8988T (cell line): ENCODE measurements around the gene SPECC1L.

ENCODE experiments used
- DNase-seq: peaks from one replicate; pipeline ENCODE4 v3.0.0; 2011

Gene SPECC1L

DNA sequence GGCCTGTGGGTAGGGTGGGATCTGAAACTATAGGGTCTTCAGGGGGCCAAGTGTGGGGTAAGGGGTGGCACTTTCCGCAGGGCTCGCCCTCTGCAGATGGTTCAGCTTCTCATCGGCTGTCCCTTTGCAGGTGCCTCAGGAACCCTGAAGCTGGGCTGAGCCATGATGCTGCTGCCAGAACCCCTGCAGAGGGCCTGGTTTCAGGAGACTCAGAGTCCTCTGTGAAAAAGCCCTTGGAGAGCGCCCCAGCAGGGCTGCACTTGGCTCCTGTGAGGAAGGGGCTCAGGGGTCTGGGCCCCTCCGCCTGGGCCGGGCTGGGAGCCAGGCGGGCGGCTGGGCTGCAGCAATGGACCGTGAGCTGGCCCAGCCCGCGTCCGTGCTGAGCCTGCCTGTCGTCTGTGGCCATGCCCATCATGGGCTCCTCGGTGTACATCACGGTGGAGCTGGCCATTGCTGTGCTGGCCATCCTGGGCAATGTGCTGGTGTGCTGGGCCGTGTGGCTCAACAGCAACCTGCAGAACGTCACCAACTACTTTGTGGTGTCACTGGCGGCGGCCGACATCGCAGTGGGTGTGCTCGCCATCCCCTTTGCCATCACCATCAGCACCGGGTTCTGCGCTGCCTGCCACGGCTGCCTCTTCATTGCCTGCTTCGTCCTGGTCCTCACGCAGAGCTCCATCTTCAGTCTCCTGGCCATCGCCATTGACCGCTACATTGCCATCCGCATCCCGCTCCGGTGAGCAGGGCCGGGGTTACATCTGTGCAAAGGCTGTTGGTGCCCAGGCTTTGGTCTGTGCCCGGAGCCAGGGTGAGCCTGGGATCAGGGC is 162.6 kb downstream of the SPECC1L start:
- no peak for DNase-seq

DNA sequence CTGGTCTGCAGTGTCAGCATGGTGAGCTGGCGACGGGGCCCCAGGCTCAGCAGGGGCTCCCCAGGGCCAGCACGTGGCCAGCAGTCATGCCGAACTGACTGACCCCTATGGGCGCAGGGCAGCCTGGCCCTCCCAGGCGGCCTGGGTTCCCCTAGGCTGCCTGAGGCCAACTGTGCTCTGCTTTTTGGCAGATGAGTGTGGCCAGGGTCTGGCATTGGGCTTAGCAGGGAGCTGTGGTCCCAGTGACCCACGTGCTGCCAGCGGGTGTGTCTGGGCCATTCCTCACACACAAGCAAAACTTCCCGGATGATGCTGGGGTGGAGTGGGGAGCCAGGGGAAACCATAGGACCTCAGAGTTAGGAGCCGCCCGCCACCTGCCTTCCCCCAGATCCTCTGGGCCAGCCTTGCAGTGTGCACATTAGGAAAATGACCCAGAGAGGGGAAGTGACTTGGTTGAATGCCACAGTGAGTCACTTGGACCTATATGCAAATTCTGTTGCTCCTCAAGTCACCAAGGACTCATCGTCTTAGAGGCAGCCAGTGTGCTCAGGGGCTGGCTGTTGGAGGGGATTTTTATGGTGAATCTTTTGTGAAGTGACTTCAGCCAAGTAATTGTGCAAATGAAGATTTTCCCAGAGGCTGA is 163.3 kb downstream of the SPECC1L start:
- DNase-seq: peak; percentile 24

DNA sequence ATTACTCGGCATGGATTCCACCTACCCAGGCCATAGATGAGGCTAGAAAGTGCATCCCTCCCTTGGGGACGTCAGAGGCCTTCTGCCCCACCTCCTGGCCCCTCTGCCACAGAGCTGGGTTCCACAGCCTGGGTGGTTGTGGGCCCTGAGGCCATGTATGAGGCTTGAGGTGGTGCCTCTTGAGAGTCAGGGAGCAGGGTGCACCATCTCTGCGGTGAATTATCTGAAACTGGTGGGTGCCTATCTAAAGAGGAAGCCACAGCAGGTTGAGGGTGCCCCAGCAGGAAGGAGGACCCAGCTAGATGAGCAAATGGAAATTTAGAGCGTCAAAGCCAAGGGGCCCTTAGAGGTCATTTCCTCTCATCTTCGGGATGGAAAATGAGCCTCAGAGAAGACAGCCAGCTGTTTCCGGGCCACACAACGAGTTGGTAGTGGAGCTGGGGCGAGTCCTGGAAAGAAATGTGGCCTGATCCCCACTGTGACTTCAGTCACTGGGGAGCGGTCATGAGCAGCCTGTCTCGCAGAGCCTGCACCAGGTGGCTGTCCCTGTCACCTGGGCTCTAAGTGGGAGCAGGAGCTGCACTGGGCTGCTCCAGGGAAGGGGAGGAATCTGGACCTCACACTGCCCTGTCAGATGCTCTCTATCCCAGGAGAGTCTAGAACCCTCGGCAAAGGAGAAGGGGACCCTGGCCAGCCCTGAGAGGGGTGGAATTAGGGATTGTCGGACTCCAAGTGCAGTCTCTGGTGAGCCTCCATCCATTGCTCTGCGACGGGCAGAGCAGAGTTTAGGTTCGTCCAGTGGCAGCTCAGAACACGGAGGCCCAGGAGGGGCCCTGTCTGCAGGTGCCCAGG is 164.1 kb downstream of the SPECC1L start:
- DNase-seq: peak; percentile 18

DNA sequence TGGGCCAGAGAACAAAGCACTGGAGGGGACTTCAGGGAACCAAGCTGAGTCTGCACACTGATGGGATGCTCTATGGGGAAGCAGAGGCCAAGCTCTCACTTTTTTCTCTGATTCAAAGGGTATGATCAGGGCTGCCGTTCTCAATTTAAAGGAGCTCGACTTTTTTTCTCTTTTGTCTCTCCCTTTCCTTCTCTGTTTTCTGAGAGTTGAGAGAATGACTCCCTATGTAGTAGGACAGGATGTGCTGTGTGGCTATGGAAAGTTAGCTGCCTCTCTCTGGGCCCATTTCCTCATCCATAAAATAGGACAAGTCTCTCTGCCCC is 164.7 kb downstream of the SPECC1L start:
- DNase-seq: peak; percentile 11

DNA sequence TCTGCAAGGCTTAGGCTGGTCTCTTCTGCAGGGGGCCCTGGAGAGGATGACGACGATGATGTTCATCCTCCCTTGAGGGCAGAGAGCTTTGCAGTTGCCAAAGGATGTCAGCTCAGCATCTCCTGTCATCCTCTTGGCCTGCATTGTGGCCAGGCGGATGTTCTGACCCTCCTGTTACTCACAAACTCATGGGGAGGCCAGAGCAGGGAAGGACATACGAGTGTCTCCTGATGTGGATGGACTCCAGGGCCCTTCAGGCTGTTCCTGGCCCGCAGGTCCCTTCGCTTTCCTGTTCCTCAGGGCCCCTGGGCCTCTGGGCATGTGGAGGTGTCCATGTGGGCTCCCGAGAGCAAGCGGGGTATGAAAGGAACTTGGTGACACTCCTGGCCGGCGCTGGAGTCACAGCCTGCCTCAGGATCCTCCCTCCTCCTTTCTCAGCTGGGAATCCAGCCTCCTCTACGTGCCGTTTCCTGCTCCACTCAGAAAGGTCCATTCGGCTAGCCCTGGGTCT is 165.3 kb downstream of the SPECC1L start:
- DNase-seq: peak; percentile 10

DNA sequence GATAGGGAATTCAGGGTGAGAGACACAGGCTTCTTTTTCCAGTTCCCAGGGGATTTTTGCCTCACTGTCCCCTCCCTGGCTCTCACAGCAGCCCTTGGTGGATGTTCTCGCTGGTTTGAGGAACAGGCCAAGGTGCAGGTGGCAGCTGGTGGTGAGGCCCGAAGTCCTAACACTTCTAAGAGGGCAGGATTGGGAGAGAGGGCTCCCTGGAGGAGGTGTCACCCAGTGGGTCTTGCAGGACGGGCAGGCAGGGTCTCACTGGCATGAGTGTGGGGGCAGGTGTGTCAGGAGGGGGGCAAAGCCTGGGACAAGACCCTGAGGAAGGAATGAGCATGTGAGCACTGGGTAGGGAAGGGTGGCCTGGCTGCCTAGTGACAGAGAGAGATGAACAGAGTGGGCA is 165.9 kb downstream of the SPECC1L start:
- peak; percentile 7 for DNase-seq

DNA sequence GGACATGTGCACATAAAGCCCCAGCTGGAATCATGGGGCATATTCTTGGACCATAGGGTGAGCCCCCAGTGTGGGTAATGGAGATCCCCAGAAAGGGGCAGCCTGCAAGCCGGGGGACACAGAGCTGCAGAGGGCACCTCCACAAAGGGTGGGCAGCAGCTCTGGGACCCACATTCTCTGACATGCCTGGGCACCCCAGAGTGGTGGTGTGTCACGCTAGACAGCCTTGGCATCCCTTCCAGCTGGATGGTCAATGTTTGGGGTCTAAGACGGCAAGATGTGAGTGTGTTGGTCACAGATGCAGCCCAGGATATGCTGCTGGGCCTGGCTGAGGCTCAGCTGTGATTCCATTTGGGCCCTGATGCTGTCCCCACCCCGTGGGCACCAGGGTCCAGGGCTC is 166.5 kb downstream of the SPECC1L start:
- no peak for DNase-seq

DNA sequence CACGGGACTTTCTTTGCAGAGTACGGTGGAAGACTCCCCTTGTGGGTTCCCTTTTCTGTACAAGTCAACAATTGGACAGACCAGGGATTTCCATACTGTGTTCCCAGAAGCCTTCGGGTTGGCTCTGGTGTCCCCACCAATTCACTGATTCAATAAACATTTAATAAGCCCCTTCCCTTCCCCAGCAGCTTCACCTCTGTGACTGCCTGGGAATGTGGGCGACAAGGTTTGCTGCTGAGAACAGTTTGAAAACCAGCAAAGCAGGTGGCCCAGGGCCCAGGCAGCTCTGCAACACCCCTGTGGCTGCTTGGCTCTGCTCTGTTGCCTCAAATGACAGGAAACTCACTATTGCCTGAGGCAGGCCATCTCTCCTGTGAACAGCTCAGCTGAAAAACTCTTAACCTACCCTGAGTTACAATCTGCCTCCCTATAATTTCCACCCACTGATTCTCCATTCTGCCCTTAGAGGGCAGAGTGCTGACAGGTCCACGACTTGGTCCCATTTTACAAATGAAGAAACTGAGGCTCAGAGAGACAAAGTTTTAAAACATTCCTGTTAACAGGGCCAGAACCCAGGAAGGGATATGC is 167.2 kb downstream of the SPECC1L start:
- peak; percentile 37 for DNase-seq

DNA sequence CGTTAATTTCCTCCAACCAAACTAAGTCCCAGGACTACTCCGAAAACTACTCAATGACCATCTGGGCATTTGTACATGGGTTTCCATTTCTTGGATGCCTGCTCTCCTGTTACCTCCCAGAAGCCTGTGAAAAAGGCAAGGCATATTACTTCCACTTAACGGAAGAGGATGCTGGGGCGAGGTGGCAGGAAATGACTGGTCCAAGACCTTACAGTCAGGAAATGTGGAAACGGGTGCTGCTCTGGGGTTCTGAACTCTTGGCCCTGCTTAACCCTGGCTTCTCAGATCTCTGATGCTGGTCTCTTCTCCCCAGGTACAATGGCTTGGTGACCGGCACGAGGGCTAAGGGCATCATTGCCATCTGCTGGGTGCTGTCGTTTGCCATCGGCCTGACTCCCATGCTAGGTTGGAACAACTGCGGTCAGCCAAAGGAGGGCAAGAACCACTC is 169.7 kb downstream of the SPECC1L start:
- DNase-seq: peak; percentile 7

DNA sequence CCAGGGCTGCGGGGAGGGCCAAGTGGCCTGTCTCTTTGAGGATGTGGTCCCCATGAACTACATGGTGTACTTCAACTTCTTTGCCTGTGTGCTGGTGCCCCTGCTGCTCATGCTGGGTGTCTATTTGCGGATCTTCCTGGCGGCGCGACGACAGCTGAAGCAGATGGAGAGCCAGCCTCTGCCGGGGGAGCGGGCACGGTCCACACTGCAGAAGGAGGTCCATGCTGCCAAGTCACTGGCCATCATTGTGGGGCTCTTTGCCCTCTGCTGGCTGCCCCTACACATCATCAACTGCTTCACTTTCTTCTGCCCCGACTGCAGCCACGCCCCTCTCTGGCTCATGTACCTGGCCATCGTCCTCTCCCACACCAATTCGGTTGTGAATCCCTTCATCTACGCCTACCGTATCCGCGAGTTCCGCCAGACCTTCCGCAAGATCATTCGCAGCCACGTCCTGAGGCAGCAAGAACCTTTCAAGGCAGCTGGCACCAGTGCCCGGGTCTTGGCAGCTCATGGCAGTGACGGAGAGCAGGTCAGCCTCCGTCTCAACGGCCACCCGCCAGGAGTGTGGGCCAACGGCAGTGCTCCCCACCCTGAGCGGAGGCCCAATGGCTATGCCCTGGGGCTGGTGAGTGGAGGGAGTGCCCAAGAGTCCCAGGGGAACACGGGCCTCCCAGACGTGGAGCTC is 170.2 kb downstream of the SPECC1L start:
- DNase-seq: peak; percentile 13

DNA sequence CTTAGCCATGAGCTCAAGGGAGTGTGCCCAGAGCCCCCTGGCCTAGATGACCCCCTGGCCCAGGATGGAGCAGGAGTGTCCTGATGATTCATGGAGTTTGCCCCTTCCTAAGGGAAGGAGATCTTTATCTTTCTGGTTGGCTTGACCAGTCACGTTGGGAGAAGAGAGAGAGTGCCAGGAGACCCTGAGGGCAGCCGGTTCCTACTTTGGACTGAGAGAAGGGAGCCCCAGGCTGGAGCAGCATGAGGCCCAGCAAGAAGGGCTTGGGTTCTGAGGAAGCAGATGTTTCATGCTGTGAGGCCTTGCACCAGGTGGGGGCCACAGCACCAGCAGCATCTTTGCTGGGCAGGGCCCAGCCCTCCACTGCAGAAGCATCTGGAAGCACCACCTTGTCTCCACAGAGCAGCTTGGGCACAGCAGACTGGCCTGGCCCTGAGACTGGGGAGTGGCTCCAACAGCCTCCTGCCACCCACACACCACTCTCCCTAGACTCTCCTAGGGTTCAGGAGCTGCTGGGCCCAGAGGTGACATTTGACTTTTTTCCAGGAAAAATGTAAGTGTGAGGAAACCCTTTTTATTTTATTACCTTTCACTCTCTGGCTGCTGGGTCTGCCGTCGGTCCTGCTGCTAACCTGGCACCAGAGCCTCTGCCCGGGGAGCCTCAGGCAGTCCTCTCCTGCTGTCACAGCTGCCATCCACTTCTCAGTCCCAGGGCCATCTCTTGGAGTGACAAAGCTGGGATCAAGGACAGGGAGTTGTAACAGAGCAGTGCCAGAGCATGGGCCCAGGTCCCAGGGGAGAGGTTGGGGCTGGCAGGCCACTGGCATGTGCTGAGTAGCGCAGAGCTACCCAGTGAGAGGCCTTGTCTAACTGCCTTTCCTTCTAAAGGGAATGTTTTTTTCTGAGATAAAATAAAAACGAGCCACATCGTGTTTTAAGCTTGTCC is 171.0 kb downstream of the SPECC1L start:
- no peak for DNase-seq

DNA sequence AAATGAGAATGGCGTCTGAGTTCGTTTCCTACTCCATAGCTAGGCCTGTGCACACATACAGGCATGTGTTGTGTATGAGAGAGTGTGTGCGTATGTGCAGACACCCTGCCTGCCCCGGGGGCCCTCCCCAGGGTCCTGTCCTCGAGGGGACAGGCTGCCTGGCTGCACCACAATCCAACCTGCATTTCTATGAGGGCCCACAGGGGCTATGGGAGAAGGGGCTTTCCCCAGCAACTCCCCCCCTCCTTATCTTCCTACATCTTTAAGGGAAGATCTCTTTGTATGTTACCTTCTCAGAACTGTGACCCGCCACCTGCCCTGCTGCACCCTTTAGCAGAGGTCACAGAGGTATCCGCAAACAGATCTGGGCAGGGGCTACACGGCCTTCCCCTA is 171.7 kb downstream of the SPECC1L start:
- no peak for DNase-seq

DNA sequence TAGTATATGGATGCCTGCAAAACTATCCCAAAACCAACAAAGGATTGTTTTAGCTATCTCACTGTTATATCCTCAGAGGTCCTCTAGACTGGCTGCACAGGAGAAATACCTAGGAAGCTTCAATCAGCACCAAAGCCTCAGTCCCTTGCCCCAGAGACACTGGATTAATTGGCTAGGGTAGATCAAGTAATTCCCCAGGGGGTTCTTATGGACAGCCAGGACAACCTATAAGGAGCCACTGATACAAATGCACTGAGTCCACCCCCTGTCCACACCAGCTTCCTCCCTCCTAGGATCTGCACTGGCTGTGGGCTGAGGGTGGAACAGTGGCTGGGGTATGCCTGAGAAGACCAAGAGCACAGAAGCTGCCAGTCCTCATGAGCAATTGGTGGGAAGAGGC is 173.0 kb downstream of the SPECC1L start:
- no peak for DNase-seq

DNA sequence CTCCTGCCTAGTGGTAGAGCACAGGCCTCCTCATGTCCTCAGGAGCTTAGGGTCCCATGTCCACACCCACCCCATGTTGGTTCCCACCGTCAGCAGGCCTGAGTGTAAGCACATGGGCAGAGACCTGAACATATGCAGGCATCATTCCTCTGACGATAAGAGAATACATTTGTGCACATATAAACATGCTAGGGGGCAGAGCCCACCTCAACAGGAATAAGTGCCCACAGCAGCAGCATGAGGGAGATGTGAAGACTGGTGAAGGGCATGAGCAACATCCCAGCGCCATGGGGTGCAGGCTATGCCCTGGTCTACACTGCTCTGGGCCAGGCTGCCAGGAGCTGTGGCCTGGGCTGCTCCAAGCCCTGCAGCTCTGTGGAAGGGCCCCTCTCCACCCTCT is 173.6 kb downstream of the SPECC1L start:
- DNase-seq: no peak

DNA sequence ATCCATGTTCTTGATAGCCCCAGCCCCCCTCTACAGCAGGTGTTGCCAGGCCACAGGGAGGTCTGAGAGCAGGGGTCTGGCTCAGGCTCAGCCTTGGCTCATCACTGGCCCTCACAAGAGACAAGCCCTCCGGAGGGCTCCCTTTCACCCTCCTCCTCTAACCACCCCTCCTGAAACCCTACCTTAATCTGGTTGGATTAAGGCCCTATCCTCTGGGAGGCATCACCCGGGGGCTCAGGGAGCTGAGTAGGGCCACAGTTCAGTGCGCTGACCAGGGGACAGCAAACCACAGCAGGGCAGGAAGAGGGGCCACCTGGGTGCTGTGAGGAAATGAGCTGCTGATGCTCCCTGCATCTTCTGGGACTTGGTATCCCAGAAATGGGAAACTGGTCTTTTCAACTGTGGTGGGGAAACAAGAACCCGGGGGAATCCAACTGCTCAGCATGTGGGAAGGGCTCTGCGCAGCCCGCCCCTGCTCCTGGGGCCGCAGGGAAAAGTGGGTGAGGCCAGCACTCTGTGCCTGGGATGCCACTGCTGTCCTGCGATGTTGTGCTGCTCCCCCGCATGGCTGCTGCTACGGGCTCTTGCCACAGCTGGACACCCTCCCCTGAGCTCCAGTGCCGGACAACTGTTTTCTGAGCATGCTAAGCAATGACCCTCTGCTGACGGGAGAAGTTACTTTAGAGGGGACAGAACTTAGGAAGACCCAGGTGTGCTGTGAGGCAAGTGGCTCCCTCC is 174.3 kb downstream of the SPECC1L start:
- DNase-seq: no peak

DNA sequence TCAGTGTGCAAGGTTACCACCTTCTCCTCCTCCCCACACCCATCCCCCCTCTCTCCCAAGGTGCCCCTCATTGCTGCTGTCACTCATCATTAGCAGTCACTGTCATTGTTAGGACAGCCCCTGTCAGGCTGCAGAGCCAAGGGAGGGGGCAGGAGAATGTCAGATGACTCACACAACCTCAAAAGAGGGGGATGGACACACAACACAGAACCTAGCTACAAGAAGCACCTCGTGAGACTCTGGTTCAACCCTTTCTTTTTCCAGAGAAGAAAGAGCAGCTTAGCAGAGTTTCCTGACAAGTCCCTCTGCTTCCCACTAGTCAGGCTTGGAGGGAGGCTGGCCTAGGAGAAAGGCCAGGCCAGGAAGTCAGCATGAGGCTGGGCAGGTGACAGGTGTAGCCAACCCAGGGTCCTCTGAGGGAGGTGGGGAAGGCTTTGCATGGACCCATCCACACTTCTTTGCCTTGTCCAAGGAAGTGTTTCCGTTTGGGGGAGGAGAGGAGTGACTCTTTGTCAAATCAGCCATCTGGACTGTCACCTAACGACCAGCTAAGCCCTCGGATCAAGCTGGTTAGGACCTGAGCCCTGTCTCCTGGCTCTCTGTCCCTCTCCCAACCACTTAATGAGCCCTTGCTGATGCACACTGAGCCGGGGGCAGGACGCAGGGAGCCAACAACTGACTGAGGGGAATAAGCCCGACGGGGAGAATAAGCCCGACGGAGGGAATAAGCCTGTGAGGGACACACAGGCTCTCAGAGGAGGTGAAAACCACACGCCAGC is 175.0 kb downstream of the SPECC1L start:
- DNase-seq: no peak

DNA sequence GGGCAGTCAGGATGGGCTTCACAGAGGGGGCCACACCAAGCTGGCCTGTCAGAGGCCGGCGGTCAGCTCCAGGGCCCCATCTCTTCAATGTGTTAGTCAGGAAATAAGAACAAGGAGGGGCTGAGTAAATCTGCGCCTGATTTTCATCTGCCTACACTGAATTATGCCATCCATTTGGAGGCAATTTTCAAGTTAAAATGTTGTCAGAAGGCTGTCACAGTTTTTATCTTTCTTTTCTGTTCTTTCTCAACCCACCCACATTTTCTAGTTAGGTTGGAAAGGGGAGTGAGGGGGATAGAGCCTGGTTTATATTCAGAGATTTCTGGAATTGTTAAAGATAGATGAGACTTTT is 175.6 kb downstream of the SPECC1L start:
- no peak for DNase-seq

DNA sequence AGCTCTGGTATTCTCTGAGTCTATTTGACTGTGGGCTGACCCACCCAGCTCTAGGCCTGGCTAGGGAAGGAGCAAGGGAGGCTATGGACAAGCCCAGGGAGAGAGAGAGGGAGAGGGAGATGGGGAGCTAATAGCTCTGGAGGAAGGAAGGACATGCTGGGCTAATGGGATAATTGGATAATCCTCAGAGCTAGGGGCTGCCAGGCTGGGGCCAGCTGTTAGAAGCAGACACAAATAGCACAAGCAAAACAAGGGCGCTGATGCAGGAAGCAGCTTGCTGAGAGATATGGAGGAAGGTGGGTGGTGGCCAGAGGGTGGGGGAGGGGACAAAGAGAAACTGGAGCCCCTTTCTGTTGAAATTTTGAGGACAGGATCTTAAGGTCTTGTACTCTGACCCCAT is 180.0 kb downstream of the SPECC1L start:
- DNase-seq: no peak

DNA sequence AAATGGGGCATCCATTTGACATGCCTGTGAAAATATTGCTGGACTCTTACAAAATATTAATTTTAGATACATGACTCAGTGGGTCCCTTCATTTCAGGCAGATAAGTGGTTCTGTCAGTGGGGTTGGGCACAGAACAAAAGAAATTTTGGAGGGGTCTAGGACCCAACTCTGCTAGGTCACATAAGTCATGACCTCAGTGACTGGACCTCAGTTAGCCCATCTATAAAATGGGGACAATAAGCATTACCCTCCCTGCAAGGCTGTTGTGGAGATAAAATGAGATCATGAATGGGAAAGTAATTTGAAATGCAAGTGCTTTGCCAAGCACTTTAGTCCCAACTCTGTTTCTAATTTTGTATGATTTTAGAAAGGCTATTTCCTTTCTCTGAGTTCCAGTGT is 180.5 kb downstream of the SPECC1L start:
- no peak for DNase-seq

DNA sequence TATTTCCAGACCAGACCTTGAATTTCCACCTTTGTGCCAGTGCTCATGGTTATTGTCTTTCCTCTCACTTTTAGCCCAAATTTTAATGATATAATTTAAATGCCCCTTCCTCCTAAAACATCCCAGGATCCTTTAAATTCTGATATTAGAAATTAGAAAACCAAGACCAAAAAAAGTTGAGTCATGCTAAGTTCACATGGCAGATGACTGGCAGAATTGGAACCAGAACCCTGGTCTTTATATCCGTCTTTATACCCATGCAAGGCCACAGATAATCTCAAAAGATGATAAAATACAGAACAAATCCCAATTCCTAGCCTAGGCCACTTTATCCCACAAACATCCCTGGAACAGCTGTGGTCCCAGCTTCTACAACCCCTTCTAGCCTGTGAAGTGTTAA is 183.2 kb downstream of the SPECC1L start:
- DNase-seq: no peak
